GM12891 (cell line): ENCODE data around the gene PARVB.

ENCODE experiments used
- POLR2A ChIP-seq: IDR thresholded peaks from 2 replicates; pipeline ENCODE4 v1.6.1; 2011; ENCODE audit warnings: low read depth, low read length, control low read depth
- POLR2AphosphoS5 ChIP-seq: IDR thresholded peaks from 2 replicates; pipeline ENCODE4 v1.6.1; 2011; ENCODE audit warnings: low read depth, low read length, control low read depth
- TAF1 ChIP-seq: IDR thresholded peaks from 2 replicates; pipeline ENCODE4 v1.6.1; 2011; ENCODE audit warnings: low read depth, low read length, control low read depth

GRCh38 chr22:44075022-44075421 lies 50.9 kb downstream of the PARVB start:
- no peak for TF ChIP-seq POLR2AphosphoS5
- no peak for TF ChIP-seq POLR2A
- no peak for TF ChIP-seq TAF1
